HL-60 (cell line): ENCODE measurements around the gene SLC39A5.

Source experiments
- POLR2AphosphoS5 ChIP-seq: IDR thresholded peaks from 2 replicates; pipeline ENCODE4 v1.6.1; 2012; ENCODE audit warnings: low read depth
- TF ChIP-seq, protein P1 (sequence below): IDR thresholded peaks from one replicate; pipeline ENCODE4 v1.5.1; 2011; ENCODE audit warnings: low read length, control low read depth, inconsistent platforms; ENCODE audit not compliant: insufficient read depth

DNA sequence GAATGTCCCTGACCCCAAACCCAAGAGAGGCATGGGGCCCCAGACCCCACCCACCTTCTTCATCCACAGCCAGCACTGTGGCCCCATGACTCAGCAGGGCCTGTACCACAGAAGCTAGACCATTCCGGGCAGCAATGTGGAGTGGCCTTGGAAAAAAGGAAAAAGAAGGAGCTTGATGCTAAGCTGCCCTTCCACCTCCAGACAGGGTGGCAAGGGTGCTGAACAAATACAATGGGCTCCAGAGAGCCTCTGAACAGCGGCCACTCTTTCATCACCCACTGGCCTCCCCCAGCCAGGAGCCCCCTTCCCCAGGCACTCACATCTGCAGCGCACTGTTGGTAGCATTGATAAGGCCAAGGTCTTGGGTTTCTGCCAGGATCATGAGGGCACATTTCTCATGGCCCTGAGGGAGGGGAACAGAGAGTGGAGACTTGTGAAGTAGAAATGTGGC, 13.9 kb downstream of the SLC39A5 start:
- TF ChIP-seq, protein P1, sequence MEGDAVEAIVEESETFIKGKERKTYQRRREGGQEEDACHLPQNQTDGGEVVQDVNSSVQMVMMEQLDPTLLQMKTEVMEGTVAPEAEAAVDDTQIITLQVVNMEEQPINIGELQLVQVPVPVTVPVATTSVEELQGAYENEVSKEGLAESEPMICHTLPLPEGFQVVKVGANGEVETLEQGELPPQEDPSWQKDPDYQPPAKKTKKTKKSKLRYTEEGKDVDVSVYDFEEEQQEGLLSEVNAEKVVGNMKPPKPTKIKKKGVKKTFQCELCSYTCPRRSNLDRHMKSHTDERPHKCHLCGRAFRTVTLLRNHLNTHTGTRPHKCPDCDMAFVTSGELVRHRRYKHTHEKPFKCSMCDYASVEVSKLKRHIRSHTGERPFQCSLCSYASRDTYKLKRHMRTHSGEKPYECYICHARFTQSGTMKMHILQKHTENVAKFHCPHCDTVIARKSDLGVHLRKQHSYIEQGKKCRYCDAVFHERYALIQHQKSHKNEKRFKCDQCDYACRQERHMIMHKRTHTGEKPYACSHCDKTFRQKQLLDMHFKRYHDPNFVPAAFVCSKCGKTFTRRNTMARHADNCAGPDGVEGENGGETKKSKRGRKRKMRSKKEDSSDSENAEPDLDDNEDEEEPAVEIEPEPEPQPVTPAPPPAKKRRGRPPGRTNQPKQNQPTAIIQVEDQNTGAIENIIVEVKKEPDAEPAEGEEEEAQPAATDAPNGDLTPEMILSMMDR = no peak
- no peak for TF ChIP-seq POLR2AphosphoS5
